Fibroblast of lung (primary cell): Measurements from ENCODE around the gene TMEM239. TPM values are rescaled to one million over a fixed set of nuclear protein-coding genes. Genes with fewer than 3 reads are reported as not detected.

Experiments
- DNase-seq, 2 donors: peaks; one replicate each; pipeline versions ENCODE4 v3.0.0 to v3.0.0-alpha.2; 2010; ENCODE audit warnings: low read depth in 2 of 2
- H2AFZ ChIP-seq: 2 replicates; pipeline ENCODE4 v1.5.1; 2012; ENCODE audit warnings: low read length, control low read depth, inconsistent platforms
- H3K27ac ChIP-seq: 2 replicates; pipeline ENCODE4 v1.5.1; 2011; ENCODE audit warnings: low read length, control low read depth; ENCODE audit not compliant: insufficient read depth
- H3K27me3 ChIP-seq: 2 replicates; pipeline ENCODE4 v1.5.1; 2011; ENCODE audit warnings: mild to moderate bottlenecking, low read length; ENCODE audit not compliant: control insufficient read depth, insufficient read depth
- H3K36me3 ChIP-seq: 2 replicates; pipeline ENCODE4 v1.5.1; 2011; ENCODE audit warnings: low read length; ENCODE audit not compliant: control insufficient read depth, insufficient read depth
- H3K4me1 ChIP-seq: 2 replicates; pipeline ENCODE4 v1.5.1; 2011; ENCODE audit warnings: low read length; ENCODE audit not compliant: control insufficient read depth, insufficient read depth; ENCODE audit errors: extremely low read depth
- H3K4me2 ChIP-seq: 2 replicates; pipeline ENCODE4 v1.5.1; 2011; ENCODE audit warnings: low read length, control low read depth; ENCODE audit not compliant: insufficient read depth; ENCODE audit errors: extremely low read depth
- H3K4me3 ChIP-seq, 4 experiments: fragments of 200-600 bp in 1 of 4; sonication (generic) in 1 of 4; replicated peaks in 1 of 4; 2 replicates each; pipeline ENCODE4 v1.5.1; 2011 to 2016; ENCODE audit warnings: low read length in 4 of 4, low read depth in 3 of 4, mild to moderate bottlenecking in 3 of 4, control low read depth in 2 of 4, inconsistent platforms in 1 of 4, mixed read lengths in 1 of 4; ENCODE audit not compliant: insufficient read depth in 1 of 4; ENCODE audit errors: control extremely low read depth in 1 of 4
- H3K79me2 ChIP-seq: 2 replicates; pipeline ENCODE4 v1.5.1; 2012; ENCODE audit warnings: mild to moderate bottlenecking, low read length, inconsistent platforms; ENCODE audit not compliant: control insufficient read depth, insufficient read depth
- H3K9ac ChIP-seq: 2 replicates; pipeline ENCODE4 v1.5.1; 2011; ENCODE audit warnings: mild to moderate bottlenecking, low read length, control low read depth; ENCODE audit not compliant: insufficient read depth
- H3K9me3 ChIP-seq: 2 replicates; pipeline ENCODE4 v1.5.1; 2012; ENCODE audit warnings: low read depth, low read length; ENCODE audit not compliant: control insufficient read depth, insufficient read depth
- H4K20me1 ChIP-seq: 2 replicates; pipeline ENCODE4 v1.5.1; 2011; ENCODE audit warnings: low read length; ENCODE audit not compliant: control insufficient read depth, insufficient read depth; ENCODE audit errors: extremely low read depth
- EZH2 ChIP-seq: IDR thresholded peaks from 2 replicates; pipeline ENCODE4 v1.5.1; 2012; ENCODE audit warnings: low read length, control low read depth, mild to moderate bottlenecking; ENCODE audit errors: missing control alignments
- polyA plus RNA-seq, 2 donors: library from polyadenylated mRNA; depleted of rRNA in 1 of 2; stranded (reverse) in 1 of 2; unstranded in 1 of 2; fragments of >200 nt; gene quantifications; 2 replicates each; pipeline ENCODE4 v1.2.1, GENCODE V29; 2011 to 2012; ENCODE audit warnings: missing spikeins in 1 of 2
- total RNA-seq: library from RNA; depleted of rRNA; stranded (reverse); fragments of >200 nt; gene quantifications from 2 replicates; pipeline ENCODE4 v1.2.1, GENCODE V29; 2014
- TF ChIP-seq, protein P1 (sequence below), 2 donors: IDR thresholded peaks in 1 of 2; conservative IDR thresholded peaks in 1 of 2; 1 replicate in 1 of 2; 2 replicates in 1 of 2; pipeline ENCODE4 v1.5.1; 2011 to 2012; ENCODE audit warnings: low read length in 2 of 2, control low read depth in 1 of 2, inconsistent platforms in 1 of 2, low read depth in 1 of 2, mild to moderate bottlenecking in 1 of 2

The TMEM239 gene
- total and polyA plus RNA-seq, 2 donors (not counting 1 experiment from before 2014, with no cell fraction given) = 0.03 TPM; not detected in 1

GRCh38 chr20:2838847-2839671, 22.9 kb downstream of the TMEM239 start:
- Histone ChIP-seq H3K4me3 (peak overlapping the region in 1 of 4 experiments; percentile 26), H3K27me3 (no peaks in the 10 kb centered on the region), H2AFZ (no peak overlapping the region), H3K27ac (no peak overlapping the region), H3K36me3 (peaks cover 10% of the 10 kb centered on the region), H3K4me2 (no peak overlapping the region), H3K9me3 (no peaks in the 10 kb centered on the region), H4K20me1 (no peaks in the 10 kb centered on the region), H3K9ac (no peak overlapping the region), H3K79me2 (peaks cover 11% of the 10 kb centered on the region), H3K4me1 (no peaks in the 10 kb centered on the region)
- DNase-seq = no peak
- TF ChIP-seq EZH2 = no peak
- TF ChIP-seq, protein P1, sequence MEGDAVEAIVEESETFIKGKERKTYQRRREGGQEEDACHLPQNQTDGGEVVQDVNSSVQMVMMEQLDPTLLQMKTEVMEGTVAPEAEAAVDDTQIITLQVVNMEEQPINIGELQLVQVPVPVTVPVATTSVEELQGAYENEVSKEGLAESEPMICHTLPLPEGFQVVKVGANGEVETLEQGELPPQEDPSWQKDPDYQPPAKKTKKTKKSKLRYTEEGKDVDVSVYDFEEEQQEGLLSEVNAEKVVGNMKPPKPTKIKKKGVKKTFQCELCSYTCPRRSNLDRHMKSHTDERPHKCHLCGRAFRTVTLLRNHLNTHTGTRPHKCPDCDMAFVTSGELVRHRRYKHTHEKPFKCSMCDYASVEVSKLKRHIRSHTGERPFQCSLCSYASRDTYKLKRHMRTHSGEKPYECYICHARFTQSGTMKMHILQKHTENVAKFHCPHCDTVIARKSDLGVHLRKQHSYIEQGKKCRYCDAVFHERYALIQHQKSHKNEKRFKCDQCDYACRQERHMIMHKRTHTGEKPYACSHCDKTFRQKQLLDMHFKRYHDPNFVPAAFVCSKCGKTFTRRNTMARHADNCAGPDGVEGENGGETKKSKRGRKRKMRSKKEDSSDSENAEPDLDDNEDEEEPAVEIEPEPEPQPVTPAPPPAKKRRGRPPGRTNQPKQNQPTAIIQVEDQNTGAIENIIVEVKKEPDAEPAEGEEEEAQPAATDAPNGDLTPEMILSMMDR (conservative IDR thresholded peaks at IDR 0.05 in 1 of 2, IDR thresholded peaks at IDR 0.05 in 1 of 2; ENCODE audit: low read depth in 1 of 2, low read length in 2 of 2) = no peak

DNA sequence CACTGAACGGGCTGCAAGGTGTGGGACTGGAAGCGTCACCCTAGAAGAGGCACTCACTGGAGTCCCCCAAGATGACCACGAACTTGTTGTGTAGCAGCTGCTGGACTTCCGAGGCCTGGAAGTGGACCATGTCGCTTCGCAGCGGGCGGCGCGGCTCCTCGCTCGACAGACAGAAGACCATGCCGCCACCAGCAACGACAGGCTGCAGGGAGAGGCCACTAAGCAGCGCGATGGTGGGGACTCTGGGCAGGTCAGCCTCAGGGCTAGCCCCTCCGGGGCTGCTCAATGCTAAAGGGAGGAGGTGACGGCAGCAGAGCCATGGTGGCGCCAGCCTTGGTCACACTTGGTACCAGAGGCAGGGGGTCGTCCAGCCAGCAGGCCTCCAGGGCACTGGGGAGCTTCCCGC, 23.6 kb downstream of the TMEM239 start:
- Histone ChIP-seq H2AFZ (peak overlapping the region; percentile 94), H3K27me3 (no peaks in the 10 kb centered on the region), H3K4me3 (peak overlapping the region in 3 of 4 experiments; percentile 26 to 89 (median 73)), H3K79me2 (peaks cover 11% of the 10 kb centered on the region), H3K9me3 (no peaks in the 10 kb centered on the region), H3K27ac (peak overlapping the region; percentile 96), H4K20me1 (no peaks in the 10 kb centered on the region), H3K4me2 (peak overlapping the region; percentile 73), H3K36me3 (peaks cover 10% of the 10 kb centered on the region), H3K9ac (no peak overlapping the region), H3K4me1 (no peaks in the 10 kb centered on the region)
- TF ChIP-seq, protein P1 (conservative IDR thresholded peaks at IDR 0.05 in 1 of 2, IDR thresholded peaks at IDR 0.05 in 1 of 2; ENCODE audit: low read depth in 1 of 2, low read length in 2 of 2) = no peak
- no peak for TF ChIP-seq EZH2
- no peak for DNase-seq

DNA sequence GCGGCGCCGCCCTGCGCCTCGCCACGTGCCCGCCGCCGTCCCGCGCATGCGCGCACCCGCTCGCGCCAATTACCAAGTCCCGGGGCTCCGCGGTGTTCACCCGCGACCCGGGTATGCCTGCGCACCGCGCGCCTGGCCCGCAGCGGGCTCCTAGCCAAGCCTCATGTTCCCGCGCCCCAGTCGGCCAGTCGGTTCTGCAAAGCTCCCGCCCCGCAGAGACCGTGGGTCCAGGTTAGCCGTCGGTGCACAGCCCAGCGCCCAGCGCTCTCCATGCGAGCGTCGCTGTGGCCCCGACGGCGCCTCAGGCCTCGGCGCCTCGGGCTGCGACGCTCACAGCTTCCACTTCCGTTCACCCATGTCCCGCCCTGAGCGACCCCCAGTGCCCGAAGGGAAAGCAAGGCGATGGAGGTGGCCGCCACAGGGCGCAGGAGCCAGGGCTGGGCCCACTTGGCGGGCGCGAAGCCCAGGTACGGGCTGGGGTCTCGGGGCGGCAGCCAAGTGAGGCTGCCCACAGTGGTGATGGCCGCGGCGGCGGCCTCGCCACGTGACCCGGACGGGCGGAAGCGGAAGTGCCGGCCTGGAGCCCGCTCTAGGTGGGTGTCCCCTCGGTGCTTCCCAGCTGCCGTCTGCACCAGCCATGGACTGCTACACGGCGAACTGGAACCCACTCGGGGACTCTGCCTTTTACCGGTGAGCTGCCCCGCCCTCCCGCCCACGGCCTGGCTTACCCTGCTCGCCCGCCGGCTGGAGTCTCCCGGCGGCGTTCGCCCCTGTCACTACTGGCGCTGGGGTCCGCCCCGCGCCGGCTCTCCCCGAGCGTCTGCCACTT, 24.2 kb downstream of the TMEM239 start, which contains the start of the genes PCED1A and VPS16:
Gene PCED1A (minus strand): TSS at position 518 of the 829 bp plus-strand sequence. CDS start 743 bp downstream, outside the sequence.
Gene VPS16 (plus strand): TSS at position 608 of the 829 bp plus-strand sequence. CDS start 30 bp downstream, at position 638.
- DNase-seq = peak; percentile 85 to 86
- Histone ChIP-seq H3K4me2 (peak within 1 kb of the TSS; percentile 86), H3K79me2 (peaks cover 11% of the 10 kb centered on the region)

More for the DNA sequence above, 24.2 kb downstream of the TMEM239 start, which contains the start of the genes PCED1A and VPS16:
- H3K27ac ChIP-seq = peak within 1 kb of the TSS; percentile 96
- peak within 1 kb of the TSS; percentile 73 to 92 (median 82) for H3K4me3 ChIP-seq
- no peaks in the 10 kb centered on the region for H4K20me1 ChIP-seq
- no peaks in the 10 kb centered on the region for H3K9me3 ChIP-seq
- H3K36me3 ChIP-seq = peaks cover 8% of the 10 kb centered on the region
- peak within 1 kb of the TSS; percentile 94 for H2AFZ ChIP-seq
- H3K27me3 ChIP-seq = no peaks in the 10 kb centered on the region
- peak within 1 kb of the TSS; percentile 95 for H3K9ac ChIP-seq
- TF ChIP-seq, protein P1 (conservative IDR thresholded peaks at IDR 0.05 in 1 of 2, IDR thresholded peaks at IDR 0.05 in 1 of 2; ENCODE audit: low read depth in 1 of 2, low read length in 2 of 2) = no peak
- TF ChIP-seq EZH2 = no peak
- no peaks in the 10 kb centered on the region for H3K4me1 ChIP-seq
